CD4-positive, alpha-beta memory T cell (primary cell): ENCODE measurements around the gene PHACTR3. TPM values are rescaled to one million over a fixed set of nuclear protein-coding genes. Genes with fewer than 3 reads are reported as not detected.

ENCODE experiments used
- CTCF ChIA-PET: fragments of 350-600 bp; sonication (Branson Sonifier 250); formaldehyde crosslinking; loops from one replicate; lab custom pipeline; 2021; ENCODE audit warnings: inconsistent platforms; ENCODE audit not compliant: partially characterized antibody; lab: Charles Lee
- POLR2A ChIA-PET: fragments of 350-600 bp; sonication (Branson Sonifier 250); formaldehyde crosslinking; loops from one replicate; lab custom pipeline; 2021; ENCODE audit not compliant: partially characterized antibody; lab: Charles Lee
- DNase-seq, 5 donors: peaks; one replicate each; pipeline versions ENCODE4 v3.0.0 to v3.0.0-alpha.2; 2020 to 2022; ENCODE audit warnings: mixed read lengths in 1 of 5
- H3K27ac ChIP-seq: one replicate; pipeline ENCODE4 v1.7.0; 2013; ENCODE audit warnings: low read depth, low read length
- H3K27me3 ChIP-seq: 2 replicates; pipeline ENCODE4 v1.7.0; 2013; ENCODE audit warnings: mild to moderate bottlenecking, low read length, moderate library complexity; ENCODE audit not compliant: insufficient read depth
- H3K36me3 ChIP-seq: 2 replicates; pipeline ENCODE4 v1.7.0; 2013; ENCODE audit warnings: mild to moderate bottlenecking, low read length, moderate library complexity; ENCODE audit not compliant: insufficient read depth
- H3K4me1 ChIP-seq: 2 replicates; pipeline ENCODE4 v1.7.0; 2013; ENCODE audit warnings: mild to moderate bottlenecking, low read length, moderate library complexity; ENCODE audit not compliant: insufficient read depth
- H3K4me3 ChIP-seq, 2 donors: one replicate each; pipeline ENCODE4 v1.7.0; 2013; ENCODE audit warnings: low read length in 2 of 2, mild to moderate bottlenecking in 1 of 2
- H3K9me3 ChIP-seq, 2 donors: one replicate each; pipeline ENCODE4 v1.7.0; 2013; ENCODE audit warnings: low read length in 2 of 2, control low read depth in 1 of 2; ENCODE audit not compliant: control insufficient read depth in 1 of 2
- H3K27ac Mint-ChIP-seq, 7 donors: one replicate each; pipeline ENCODE4 v1.8.0; 2020 to 2021; ENCODE audit warnings: mixed read lengths in 7 of 7, mild to moderate bottlenecking in 6 of 7, inconsistent platforms in 3 of 7, moderate library complexity in 3 of 7
- H3K27me3 Mint-ChIP-seq, 2 donors: one replicate each; pipeline ENCODE4 v1.8.0; 2020 to 2021; ENCODE audit warnings: mixed read lengths in 2 of 2
- H3K36me3 Mint-ChIP-seq, 2 donors: one replicate each; pipeline ENCODE4 v1.8.0; 2020 to 2021; ENCODE audit warnings: mixed read lengths in 2 of 2, inconsistent platforms in 1 of 2, mild to moderate bottlenecking in 1 of 2
- H3K4me1 Mint-ChIP-seq, 4 donors: one replicate each; pipeline ENCODE4 v1.8.0; 2020 to 2021; ENCODE audit warnings: mixed read lengths in 4 of 4, mild to moderate bottlenecking in 1 of 4
- H3K4me3 Mint-ChIP-seq, 8 donors: one replicate each; pipeline ENCODE4 v1.8.0; 2020 to 2021; ENCODE audit warnings: mixed read lengths in 8 of 8, mild to moderate bottlenecking in 7 of 8, moderate library complexity in 6 of 8, inconsistent platforms in 3 of 8
- H3K9me3 Mint-ChIP-seq, 8 donors: one replicate each; pipeline ENCODE4 v1.8.0; 2020 to 2021; ENCODE audit warnings: mixed read lengths in 8 of 8, mild to moderate bottlenecking in 5 of 8, inconsistent platforms in 3 of 8, moderate library complexity in 1 of 8
- intact Hi-C: fragments of 100-400 bp; cut with micrococcal nuclease; formaldehyde crosslinking; loops from one replicate; pipeline ENCODE4 v1.15.1; 2023
- polyA plus RNA-seq, 2 donors: library from polyadenylated mRNA; unstranded; fragments of 300-500 nt; fragmentation: Illumina TruSeq; gene quantifications; one replicate each; pipeline ENCODE4 v1.2.3, GENCODE V29; 2021
- total RNA-seq, 2 experiments: library from RNA; stranded (reverse); gene quantifications; one replicate each; pipeline ENCODE4 v1.2.3, GENCODE V29; 2021

The PHACTR3 gene
- total and polyA plus RNA-seq, 4 experiments from 2014 or later, result not detected

GRCh38 chr20:59728722-59729430 lies 124.5 kb downstream of the PHACTR3 start:
- H3K27me3 ChIP-seq, result no peaks in the 10 kb centered on the region
- intact Hi-C loops, result no loop called here
- no peak for DNase-seq
- Mint-ChIP-seq H3K36me3 (no peaks in the 10 kb centered on the region), H3K9me3 (peaks cover 0 to 3% (median 0%) of the 10 kb centered on the region in 8 donors), H3K4me3 (no peak overlapping the region), H3K27ac (no peak overlapping the region), H3K4me1 (no peaks in the 10 kb centered on the region), H3K27me3 (peaks cover 3 to 6% of the 10 kb centered on the region in 2 donors)
- POLR2A ChIA-PET, result no interaction called here
- H3K4me1 ChIP-seq, result no peaks in the 10 kb centered on the region
- H3K27ac ChIP-seq, result no peak overlapping the region
- no peak overlapping the region for H3K4me3 ChIP-seq
- H3K36me3 ChIP-seq, result no peaks in the 10 kb centered on the region
- CTCF ChIA-PET, result no interaction called here
- no peaks in the 10 kb centered on the region for H3K9me3 ChIP-seq

GRCh38 chr20:59729506-59729905 lies 125.2 kb downstream of the PHACTR3 start:
- Mint-ChIP-seq H3K4me1 (no peaks in the 10 kb centered on the region), H3K36me3 (no peaks in the 10 kb centered on the region), H3K27ac (no peak overlapping the region), H3K9me3 (peaks cover 0 to 3% (median 0%) of the 10 kb centered on the region in 8 donors), H3K27me3 (peaks cover 3 to 6% of the 10 kb centered on the region in 2 donors), H3K4me3 (no peak overlapping the region)
- Histone ChIP-seq H3K27me3 (no peaks in the 10 kb centered on the region), H3K27ac (no peak overlapping the region), H3K4me1 (no peaks in the 10 kb centered on the region), H3K9me3 (no peaks in the 10 kb centered on the region), H3K36me3 (no peaks in the 10 kb centered on the region), H3K4me3 (no peak overlapping the region)
- ChIA-PET POLR2A (no interaction called here), CTCF (no interaction called here)
- no peak for DNase-seq
- intact Hi-C loops, result no loop called here

GRCh38 chr20:59730722-59731121 lies 126.4 kb downstream of the PHACTR3 start:
- Mint-ChIP-seq H3K36me3 (no peaks in the 10 kb centered on the region), H3K27me3 (peaks cover 3 to 6% of the 10 kb centered on the region in 2 donors), H3K9me3 (peaks cover 0 to 3% (median 0%) of the 10 kb centered on the region in 8 donors), H3K4me3 (no peak overlapping the region), H3K4me1 (no peaks in the 10 kb centered on the region), H3K27ac (no peak overlapping the region)
- intact Hi-C loops, result no loop called here
- H3K27ac ChIP-seq, result no peak overlapping the region
- H3K4me1 ChIP-seq, result no peaks in the 10 kb centered on the region
- H3K27me3 ChIP-seq, result no peaks in the 10 kb centered on the region
- POLR2A ChIA-PET, result no interaction called here
- CTCF ChIA-PET, result no interaction called here
- no peak for DNase-seq
- H3K4me3 ChIP-seq, result no peak overlapping the region
- no peaks in the 10 kb centered on the region for H3K9me3 ChIP-seq
- no peaks in the 10 kb centered on the region for H3K36me3 ChIP-seq

- Mint-ChIP-seq H3K4me3 (no peak overlapping the region), H3K27me3 (peaks cover 3 to 6% of the 10 kb centered on the region in 2 donors), H3K27ac (no peak overlapping the region), H3K4me1 (no peaks in the 10 kb centered on the region), H3K36me3 (no peaks in the 10 kb centered on the region), H3K9me3 (peaks cover 0 to 3% (median 0%) of the 10 kb centered on the region in 8 donors)
- intact Hi-C loops, result no loop called here
- Histone ChIP-seq H3K9me3 (no peaks in the 10 kb centered on the region), H3K36me3 (no peaks in the 10 kb centered on the region), H3K27me3 (no peaks in the 10 kb centered on the region), H3K4me3 (no peak overlapping the region), H3K27ac (no peak overlapping the region), H3K4me1 (no peaks in the 10 kb centered on the region)
- ChIA-PET POLR2A (no interaction called here), CTCF (no interaction called here)
- DNase-seq, result no peak
These were observed 127.0 kb downstream of the PHACTR3 start for GRCh38 chr20:59731376-59731775.

GRCh38 chr20:59733351-59733750 lies 129.0 kb downstream of the PHACTR3 start:
- no peak overlapping the region for H3K4me3 ChIP-seq
- intact Hi-C loops, result no loop called here
- H3K36me3 ChIP-seq, result no peaks in the 10 kb centered on the region
- H3K9me3 Mint-ChIP-seq, result peaks cover 0 to 5% (median 0%) of the 10 kb centered on the region in 8 donors
- no peak overlapping the region for H3K4me3 Mint-ChIP-seq
- no peak for DNase-seq
- peaks cover 6 to 7% of the 10 kb centered on the region in 2 donors for H3K27me3 Mint-ChIP-seq
- no peak overlapping the region for H3K27ac Mint-ChIP-seq
- POLR2A ChIA-PET, result no interaction called here
- no peaks in the 10 kb centered on the region for H3K36me3 Mint-ChIP-seq
- no peaks in the 10 kb centered on the region for H3K9me3 ChIP-seq
- H3K4me1 Mint-ChIP-seq, result no peaks in the 10 kb centered on the region
- no peak overlapping the region for H3K27ac ChIP-seq
- H3K4me1 ChIP-seq, result no peaks in the 10 kb centered on the region
- CTCF ChIA-PET, result no interaction called here
- no peaks in the 10 kb centered on the region for H3K27me3 ChIP-seq

- peaks cover 3 to 5% of the 10 kb centered on the region in 2 donors for H3K27me3 Mint-ChIP-seq
- H3K27ac Mint-ChIP-seq, result no peak overlapping the region
- intact Hi-C loops, result no loop called here
- POLR2A ChIA-PET, result no interaction called here
- Histone ChIP-seq H3K4me3 (no peak overlapping the region), H3K9me3 (no peaks in the 10 kb centered on the region), H3K36me3 (no peaks in the 10 kb centered on the region), H3K27ac (no peak overlapping the region), H3K4me1 (no peaks in the 10 kb centered on the region), H3K27me3 (no peaks in the 10 kb centered on the region)
- peaks cover 0 to 2% (median 0%) of the 10 kb centered on the region in 8 donors for H3K9me3 Mint-ChIP-seq
- H3K4me1 Mint-ChIP-seq, result no peaks in the 10 kb centered on the region
- CTCF ChIA-PET, result interaction anchor here (0.6 kb wide), 1 partner anchor 131 kb away, joined by 3 read pairs; the partner anchor contains the start of gene PHACTR3
- H3K36me3 Mint-ChIP-seq, result no peaks in the 10 kb centered on the region
- H3K4me3 Mint-ChIP-seq, result no peak overlapping the region
- no peak for DNase-seq
These were observed 131.1 kb downstream of the PHACTR3 start for GRCh38 chr20:59735486-59735885.

- Mint-ChIP-seq H3K9me3 (peaks cover 0 to 2% (median 0%) of the 10 kb centered on the region in 8 donors), H3K4me1 (no peaks in the 10 kb centered on the region), H3K36me3 (no peaks in the 10 kb centered on the region), H3K27me3 (peaks cover 3 to 5% of the 10 kb centered on the region in 2 donors), H3K4me3 (no peak overlapping the region), H3K27ac (no peak overlapping the region)
- ChIA-PET CTCF (interaction anchor here (0.6 kb wide), 1 partner anchor 131 kb away, joined by 3 read pairs; the partner anchor contains the start of gene PHACTR3), POLR2A (no interaction called here)
- intact Hi-C loops, result no loop called here
- no peak for DNase-seq
- Histone ChIP-seq H3K4me3 (no peak overlapping the region), H3K27me3 (no peaks in the 10 kb centered on the region), H3K27ac (no peak overlapping the region), H3K4me1 (no peaks in the 10 kb centered on the region), H3K9me3 (no peaks in the 10 kb centered on the region), H3K36me3 (no peaks in the 10 kb centered on the region)
These were observed 131.6 kb downstream of the PHACTR3 start for GRCh38 chr20:59735917-59736316.
